ENCODE measurements around the gene FBXW5.

Gene FBXW5

DNA sequence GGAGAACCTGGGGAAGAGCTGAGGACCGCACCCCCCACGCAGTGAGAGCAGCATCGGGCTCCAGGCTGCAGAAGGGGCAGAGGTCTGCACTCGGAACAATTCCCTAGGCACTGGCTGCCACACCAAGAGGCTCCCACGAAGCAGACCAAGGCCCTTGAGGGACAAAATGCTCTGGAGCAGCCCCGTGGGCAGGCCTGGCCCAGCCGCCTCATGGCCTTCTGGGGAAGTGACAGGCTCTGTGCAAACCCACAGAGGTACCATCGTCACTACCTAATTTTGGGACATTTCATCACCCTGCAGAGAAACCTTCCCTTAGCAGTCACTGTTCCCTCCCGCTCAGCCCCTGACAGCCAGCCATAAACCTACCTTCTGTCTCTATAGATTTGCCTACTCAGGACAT, 15.9 kb downstream of the FBXW5 start:
- H3K9me3 ChIP-seq (ENCODE audit: insufficient read depth, low read depth, low read length): no peaks in the 10 kb centered on the region
- H3K9ac ChIP-seq (ENCODE audit: low read depth, low read length, poor library complexity, severe bottlenecking): no peak overlapping the region
- no peaks in the 10 kb centered on the region for H4K20me1 ChIP-seq (ENCODE audit: insufficient read depth, low read length, poor library complexity, severe bottlenecking)
- no peak overlapping the region for H3K4me2 ChIP-seq (ENCODE audit: low read depth, low read length, poor library complexity, severe bottlenecking)
- no peak overlapping the region for H3K4me3 ChIP-seq (ENCODE audit: low read length, poor library complexity, severe bottlenecking)
- H3K36me3 ChIP-seq (ENCODE audit: insufficient read depth, low read length): peaks cover 36% of the 10 kb centered on the region; the same call in 1 of the 2 replicates
- no peaks in the 10 kb centered on the region for H3F3A ChIP-seq (ENCODE audit: low read depth)
- no peaks in the 10 kb centered on the region for H3K4me1 ChIP-seq (ENCODE audit: insufficient read depth, low read length, poor library complexity, severe bottlenecking)
- H3K27me3 ChIP-seq (ENCODE audit: insufficient read depth, low read length, poor library complexity, severe bottlenecking): no peaks in the 10 kb centered on the region
- TF ChIP-seq EZH2phosphoT487 (IDR thresholded peaks at IDR 0.05; ENCODE audit: borderline replicate concordance): no peak
- TF ChIP-seq, protein P1, sequence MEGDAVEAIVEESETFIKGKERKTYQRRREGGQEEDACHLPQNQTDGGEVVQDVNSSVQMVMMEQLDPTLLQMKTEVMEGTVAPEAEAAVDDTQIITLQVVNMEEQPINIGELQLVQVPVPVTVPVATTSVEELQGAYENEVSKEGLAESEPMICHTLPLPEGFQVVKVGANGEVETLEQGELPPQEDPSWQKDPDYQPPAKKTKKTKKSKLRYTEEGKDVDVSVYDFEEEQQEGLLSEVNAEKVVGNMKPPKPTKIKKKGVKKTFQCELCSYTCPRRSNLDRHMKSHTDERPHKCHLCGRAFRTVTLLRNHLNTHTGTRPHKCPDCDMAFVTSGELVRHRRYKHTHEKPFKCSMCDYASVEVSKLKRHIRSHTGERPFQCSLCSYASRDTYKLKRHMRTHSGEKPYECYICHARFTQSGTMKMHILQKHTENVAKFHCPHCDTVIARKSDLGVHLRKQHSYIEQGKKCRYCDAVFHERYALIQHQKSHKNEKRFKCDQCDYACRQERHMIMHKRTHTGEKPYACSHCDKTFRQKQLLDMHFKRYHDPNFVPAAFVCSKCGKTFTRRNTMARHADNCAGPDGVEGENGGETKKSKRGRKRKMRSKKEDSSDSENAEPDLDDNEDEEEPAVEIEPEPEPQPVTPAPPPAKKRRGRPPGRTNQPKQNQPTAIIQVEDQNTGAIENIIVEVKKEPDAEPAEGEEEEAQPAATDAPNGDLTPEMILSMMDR (conservative IDR thresholded peaks at IDR 0.05; ENCODE audit: low read length): no peak
- no peaks in the 10 kb centered on the region for H3K79me2 ChIP-seq (ENCODE audit: insufficient read depth, low read length)
- no peak overlapping the region for H2AFZ ChIP-seq (ENCODE audit: low read length)
- no peaks in the 10 kb centered on the region for H3K9me2 ChIP-seq (replicated peaks; ENCODE audit: low read depth, low read length)

DNA sequence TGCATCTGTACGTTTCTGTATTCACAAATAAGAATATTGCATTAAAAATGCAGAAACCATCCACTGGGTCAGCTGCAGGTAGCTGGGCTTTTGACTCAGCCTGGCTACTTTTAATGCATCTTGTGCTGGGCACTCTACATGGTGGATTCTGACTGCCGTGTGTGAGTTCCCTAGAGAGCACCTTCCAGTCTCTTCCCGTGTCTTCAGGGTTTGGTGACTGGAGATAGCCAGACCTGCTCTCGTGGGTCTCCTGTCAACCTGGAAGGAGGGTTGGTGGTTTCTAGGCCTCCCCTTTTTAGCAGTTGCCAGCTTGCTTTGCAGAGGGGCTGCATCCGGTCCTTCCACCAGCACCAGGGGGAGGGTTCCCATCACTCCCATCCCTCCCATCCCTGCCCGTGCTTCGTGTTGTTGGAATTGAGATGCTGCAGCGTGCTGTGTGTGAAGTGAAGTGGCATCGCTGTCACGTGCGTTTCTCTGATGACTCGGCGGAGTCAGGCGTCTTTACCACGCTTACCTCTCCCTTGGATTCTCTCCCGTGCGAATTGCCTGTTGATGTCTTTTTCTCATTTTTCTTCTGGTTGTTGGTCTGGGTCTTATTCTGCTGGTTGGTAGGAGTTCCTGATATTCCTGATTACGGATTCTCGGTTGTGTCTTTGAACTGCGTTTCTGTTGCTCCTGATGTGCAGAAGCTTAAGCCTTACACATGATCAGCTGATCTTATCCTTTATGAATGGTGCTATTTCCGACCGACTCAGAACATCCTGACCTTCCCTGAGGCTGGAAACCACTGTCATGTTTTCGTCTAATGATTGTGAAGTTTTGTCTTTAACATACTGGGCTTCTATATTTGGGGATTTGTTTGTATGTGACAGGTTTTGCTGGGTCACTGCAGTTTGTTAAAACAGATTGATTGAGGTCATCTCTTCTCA, 16.9 kb downstream of the FBXW5 start:
- no peak overlapping the region for H2AFZ ChIP-seq (ENCODE audit: low read length)
- H3K9ac ChIP-seq (ENCODE audit: low read depth, low read length, poor library complexity, severe bottlenecking): no peak overlapping the region
- H3K36me3 ChIP-seq (ENCODE audit: insufficient read depth, low read length): peaks cover 42% of the 10 kb centered on the region; the same call in 1 of the 2 replicates
- H3K4me3 ChIP-seq (ENCODE audit: low read length, poor library complexity, severe bottlenecking): no peak overlapping the region
- no peak for TF ChIP-seq EZH2phosphoT487 (IDR thresholded peaks at IDR 0.05; ENCODE audit: borderline replicate concordance)
- TF ChIP-seq, protein P1 (conservative IDR thresholded peaks at IDR 0.05; ENCODE audit: low read length): no peak
- no peaks in the 10 kb centered on the region for H3K9me3 ChIP-seq (ENCODE audit: insufficient read depth, low read depth, low read length)
- no peak overlapping the region for H3K4me2 ChIP-seq (ENCODE audit: low read depth, low read length, poor library complexity, severe bottlenecking)
- H3K4me1 ChIP-seq (ENCODE audit: insufficient read depth, low read length, poor library complexity, severe bottlenecking): no peaks in the 10 kb centered on the region
- no peaks in the 10 kb centered on the region for H4K20me1 ChIP-seq (ENCODE audit: insufficient read depth, low read length, poor library complexity, severe bottlenecking)
- no peaks in the 10 kb centered on the region for H3K27me3 ChIP-seq (ENCODE audit: insufficient read depth, low read length, poor library complexity, severe bottlenecking)
- H3K79me2 ChIP-seq (ENCODE audit: insufficient read depth, low read length): no peaks in the 10 kb centered on the region
- no peaks in the 10 kb centered on the region for H3F3A ChIP-seq (ENCODE audit: low read depth)
- no peaks in the 10 kb centered on the region for H3K9me2 ChIP-seq (replicated peaks; ENCODE audit: low read depth, low read length)

GRCh38 chr9:136926749-136927148, 17.8 kb downstream of the FBXW5 start:
- Histone ChIP-seq H3K4me2 (ENCODE audit: low read depth, low read length, poor library complexity, severe bottlenecking) (no peak overlapping the region), H3K36me3 (ENCODE audit: insufficient read depth, low read length) (peaks cover 50% of the 10 kb centered on the region; the same call in 1 of the 2 replicates), H3K27me3 (ENCODE audit: insufficient read depth, low read length, poor library complexity, severe bottlenecking) (no peaks in the 10 kb centered on the region), H2AFZ (ENCODE audit: low read length) (no peak overlapping the region), H3K79me2 (ENCODE audit: insufficient read depth, low read length) (no peaks in the 10 kb centered on the region), H3K9me3 (ENCODE audit: insufficient read depth, low read depth, low read length) (no peaks in the 10 kb centered on the region), H3F3A (ENCODE audit: low read depth) (no peaks in the 10 kb centered on the region), H4K20me1 (ENCODE audit: insufficient read depth, low read length, poor library complexity, severe bottlenecking) (no peaks in the 10 kb centered on the region), H3K4me3 (ENCODE audit: low read length, poor library complexity, severe bottlenecking) (no peak overlapping the region), H3K9ac (ENCODE audit: low read depth, low read length, poor library complexity, severe bottlenecking) (no peak overlapping the region), H3K4me1 (ENCODE audit: insufficient read depth, low read length, poor library complexity, severe bottlenecking) (no peaks in the 10 kb centered on the region), H3K9me2 (replicated peaks; ENCODE audit: low read depth, low read length) (no peaks in the 10 kb centered on the region)
- no peak for TF ChIP-seq EZH2phosphoT487 (IDR thresholded peaks at IDR 0.05; ENCODE audit: borderline replicate concordance)
- TF ChIP-seq, protein P1 (conservative IDR thresholded peaks at IDR 0.05; ENCODE audit: low read length): no peak
